Fibroblast of villous mesenchyme (primary cell): ENCODE measurements around the gene RAVER1. TPM values are rescaled to one million over a fixed set of nuclear protein-coding genes. Genes with fewer than 3 reads are reported as not detected.

Experiments
- DNase-seq: peaks from one replicate; pipeline ENCODE4 v3.0.0-alpha.2; 2010; ENCODE audit warnings: low read depth
- H3K4me3 ChIP-seq: 2 replicates; pipeline ENCODE4 v1.5.1; 2011; ENCODE audit warnings: low read depth, mild to moderate bottlenecking, low read length
- total RNA-seq: library from RNA; depleted of rRNA; stranded (reverse); fragments of >200 nt; gene quantifications from 2 replicates; pipeline ENCODE4 v1.2.3, GENCODE V29; 2012
- TF ChIP-seq, protein P1 (sequence below): IDR thresholded peaks from 2 replicates; pipeline ENCODE4 v1.5.1; 2012; ENCODE audit warnings: low read depth, mild to moderate bottlenecking, low read length; ENCODE audit not compliant: insufficient read depth

RAVER1 gene
- total RNA-seq, 1 donor = 10.4 TPM

DNA sequence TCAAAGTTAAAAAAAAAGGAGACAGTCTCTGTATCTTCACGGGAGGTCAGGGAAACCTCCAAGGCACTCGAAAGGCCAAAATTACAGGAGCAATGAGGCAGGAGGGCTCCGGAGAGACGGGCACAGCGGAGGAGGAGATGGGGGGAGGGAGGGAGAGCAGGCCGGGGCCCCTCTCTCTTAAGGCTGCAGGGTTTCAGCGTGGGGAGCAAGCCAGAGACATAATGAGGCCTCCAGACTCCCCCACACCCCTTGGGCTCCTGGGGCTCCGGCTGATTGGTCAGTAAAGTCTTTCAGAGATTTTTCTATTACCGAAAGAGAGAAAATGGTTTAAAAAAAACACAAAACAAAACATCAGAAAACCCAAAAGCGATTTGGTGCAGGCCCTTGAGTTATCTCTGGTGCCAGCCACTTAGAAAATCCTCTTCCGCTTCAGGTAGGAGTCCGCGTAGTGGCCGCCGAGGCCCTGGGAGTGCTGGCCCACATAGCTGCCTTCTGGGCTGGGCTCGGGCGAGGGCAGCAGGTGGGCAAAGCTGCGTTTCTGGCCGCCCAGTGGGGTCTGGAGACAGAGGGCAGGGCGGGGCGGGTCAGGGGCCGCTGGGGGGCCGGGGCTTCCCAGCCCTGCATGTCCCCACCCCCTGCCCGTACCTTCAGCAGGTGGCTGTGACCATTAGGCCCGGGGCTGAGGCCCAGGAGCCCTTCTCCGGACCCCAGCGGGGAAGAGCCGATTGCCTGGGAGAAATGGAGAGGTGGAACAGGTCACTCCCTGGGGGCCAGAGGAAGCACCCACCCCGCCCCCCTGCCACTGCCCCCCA, 16.1 kb downstream of the RAVER1 start:
- TF ChIP-seq, protein P1, sequence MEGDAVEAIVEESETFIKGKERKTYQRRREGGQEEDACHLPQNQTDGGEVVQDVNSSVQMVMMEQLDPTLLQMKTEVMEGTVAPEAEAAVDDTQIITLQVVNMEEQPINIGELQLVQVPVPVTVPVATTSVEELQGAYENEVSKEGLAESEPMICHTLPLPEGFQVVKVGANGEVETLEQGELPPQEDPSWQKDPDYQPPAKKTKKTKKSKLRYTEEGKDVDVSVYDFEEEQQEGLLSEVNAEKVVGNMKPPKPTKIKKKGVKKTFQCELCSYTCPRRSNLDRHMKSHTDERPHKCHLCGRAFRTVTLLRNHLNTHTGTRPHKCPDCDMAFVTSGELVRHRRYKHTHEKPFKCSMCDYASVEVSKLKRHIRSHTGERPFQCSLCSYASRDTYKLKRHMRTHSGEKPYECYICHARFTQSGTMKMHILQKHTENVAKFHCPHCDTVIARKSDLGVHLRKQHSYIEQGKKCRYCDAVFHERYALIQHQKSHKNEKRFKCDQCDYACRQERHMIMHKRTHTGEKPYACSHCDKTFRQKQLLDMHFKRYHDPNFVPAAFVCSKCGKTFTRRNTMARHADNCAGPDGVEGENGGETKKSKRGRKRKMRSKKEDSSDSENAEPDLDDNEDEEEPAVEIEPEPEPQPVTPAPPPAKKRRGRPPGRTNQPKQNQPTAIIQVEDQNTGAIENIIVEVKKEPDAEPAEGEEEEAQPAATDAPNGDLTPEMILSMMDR = no peak
- no peak for DNase-seq
- no peak overlapping the region for H3K4me3 ChIP-seq

DNA sequence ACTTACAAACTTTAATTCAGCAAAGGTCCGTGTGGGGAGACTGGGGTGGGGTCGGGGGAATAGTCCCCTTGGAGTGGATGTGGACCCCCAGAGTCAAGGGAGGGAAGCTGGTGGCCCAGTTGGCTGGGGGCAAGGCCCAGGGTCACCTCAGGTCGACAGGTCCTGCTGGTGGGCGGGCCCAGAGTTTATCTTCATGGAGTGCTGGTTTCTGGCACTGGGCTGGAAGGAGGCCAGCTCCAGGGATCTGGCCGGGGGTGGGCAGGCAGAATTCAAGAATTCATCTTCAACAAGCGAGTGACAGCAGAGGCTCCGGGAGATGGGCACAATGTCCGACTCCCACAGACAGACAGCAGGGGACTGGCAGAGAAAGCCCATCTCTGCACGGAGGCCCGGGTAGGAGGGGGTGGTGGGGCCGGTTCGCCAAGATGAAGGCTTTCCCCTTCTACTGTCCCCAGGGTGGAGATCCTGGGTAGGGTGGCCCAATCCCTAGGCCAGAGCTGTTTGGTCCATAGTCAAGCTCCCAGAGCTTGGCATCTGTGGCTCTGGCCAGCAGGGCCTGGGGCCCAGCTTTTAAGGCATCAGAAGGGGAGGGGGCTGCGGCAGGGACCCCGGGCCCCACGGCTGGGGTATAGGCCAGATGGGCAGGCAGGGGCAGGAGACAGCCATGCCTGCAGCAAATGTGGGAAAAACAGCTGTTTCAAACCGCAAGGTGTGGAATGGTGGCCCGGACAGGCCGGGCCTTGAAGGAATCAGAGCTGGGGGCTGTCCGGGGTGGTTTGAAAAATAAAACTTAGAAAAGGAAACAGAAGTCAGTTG, 16.9 kb downstream of the RAVER1 start:
- TF ChIP-seq, protein P1 = no peak
- DNase-seq = no peak
- H3K4me3 ChIP-seq = no peak overlapping the region

DNA sequence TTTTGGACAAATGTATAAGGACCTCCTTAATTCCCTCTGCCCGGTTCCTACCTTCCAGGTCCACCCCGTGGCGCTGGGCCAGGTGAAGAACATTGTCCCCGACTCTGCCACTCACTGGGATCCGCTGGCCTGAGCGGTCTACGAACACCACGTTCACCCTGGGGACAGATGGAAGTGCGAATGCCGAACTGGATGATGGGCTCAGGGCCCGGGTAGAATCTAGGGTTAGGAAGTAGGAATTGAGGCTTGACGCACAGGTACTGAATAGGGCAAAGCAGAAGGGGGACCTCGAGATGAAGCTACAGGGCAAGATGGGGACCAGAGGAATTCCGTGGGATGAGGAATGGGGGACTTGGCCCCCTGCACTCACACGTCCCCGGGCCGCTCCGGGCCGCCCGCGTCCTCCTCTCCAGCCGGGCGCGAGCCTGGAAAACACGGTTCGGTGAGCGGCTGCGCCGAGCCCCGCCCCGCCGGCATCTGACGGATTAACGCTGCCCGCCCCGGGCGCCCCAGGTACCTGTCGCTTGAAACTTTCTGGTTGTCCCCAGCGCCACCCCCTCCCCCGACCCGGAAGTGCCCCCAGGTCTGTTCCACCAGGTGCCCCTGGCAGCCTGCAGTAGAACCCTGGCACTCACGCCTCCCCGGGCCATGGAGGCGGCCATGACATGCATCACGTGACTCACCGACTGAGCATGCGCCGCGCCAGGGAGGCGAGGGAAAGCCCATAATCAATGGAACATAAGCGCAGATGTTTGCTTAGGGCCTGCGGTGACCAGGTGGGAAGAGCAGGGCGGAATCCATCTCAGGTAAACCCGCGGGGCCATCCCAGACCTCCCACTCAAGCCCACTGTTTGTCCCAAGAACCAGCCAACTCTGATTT, 17.8 kb downstream of the RAVER1 start, which contains the start of gene FDX2:
Gene FDX2, minus strand, starts transcription at position 681 of the 880 bp plus-strand sequence. Its CDS starts 19 bp downstream, at position 662.
- TF ChIP-seq, protein P1 = no peak
- peak within 1 kb of the TSS; percentile 70 for H3K4me3 ChIP-seq
- DNase-seq = peak; percentile 74

DNA sequence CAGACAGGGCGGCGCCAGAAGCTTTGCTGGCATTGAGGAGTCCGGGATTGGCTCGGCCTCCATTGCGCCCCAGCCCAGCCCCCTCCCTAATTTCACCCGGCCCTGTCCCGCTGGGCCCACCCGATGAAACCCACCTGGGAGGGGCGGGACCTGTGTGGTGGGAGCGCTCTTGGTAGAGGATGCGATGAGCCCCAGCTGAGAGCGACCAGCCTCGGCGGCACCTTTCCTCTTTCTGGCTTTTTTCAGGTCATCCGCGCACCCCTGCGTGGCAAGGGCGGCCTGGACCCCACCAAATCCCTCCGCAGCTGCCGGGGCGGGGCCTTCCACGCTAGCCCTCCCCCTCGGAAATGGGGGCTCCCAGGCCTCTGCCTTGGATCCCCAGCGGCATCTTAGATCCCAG, 23.9 kb downstream of the RAVER1 start, which contains the start of gene ZGLP1:
Gene ZGLP1, minus strand, starts transcription at position 393 of the 400 bp plus-strand sequence.
- TF ChIP-seq, protein P1 = no peak
- no peak for DNase-seq
- H3K4me3 ChIP-seq = no peak within 1 kb of the TSS

DNA sequence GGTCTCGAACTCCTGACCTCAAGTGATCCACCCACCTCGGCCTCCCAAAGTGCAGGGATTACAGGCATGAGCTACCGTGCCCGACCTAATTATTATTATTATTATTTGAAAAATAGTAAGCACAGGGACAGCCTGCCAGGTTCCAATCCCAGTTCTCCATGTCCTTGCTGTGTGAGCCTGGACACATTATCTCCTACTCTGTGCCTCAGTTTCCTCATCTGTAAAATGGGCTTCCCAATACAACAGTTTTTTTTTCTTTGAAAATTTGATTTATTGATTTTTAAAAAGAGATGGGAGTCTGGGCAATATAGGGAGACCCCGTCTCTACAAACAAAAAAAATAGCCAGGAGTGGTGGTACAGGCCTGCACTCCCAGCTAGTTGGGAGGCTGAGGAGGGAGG, 27.0 kb downstream of the RAVER1 start:
- DNase-seq = no peak

More for the DNA sequence above, 27.0 kb downstream of the RAVER1 start:
- TF ChIP-seq, protein P1 = no peak
- H3K4me3 ChIP-seq = no peak overlapping the region
